ENCODE results near the gene ARHGAP33. TPM values are rescaled to one million over a fixed set of nuclear protein-coding genes. Genes with fewer than 3 reads are reported as not detected.
"Not testable (repeated sequence)": the region's sequence is repeated elsewhere in the genome, so short reads cannot be mapped to it uniquely, and the experiment has no call there.

ARHGAP33 gene
- total and polyA plus RNA-seq, 10 of the 15 experiments (the other 5 are each of a cell fraction or from before 2014, with no cell fraction given) = 0.05 to 22.9 (median 2.3) TPM; not detected in 1

DNA sequence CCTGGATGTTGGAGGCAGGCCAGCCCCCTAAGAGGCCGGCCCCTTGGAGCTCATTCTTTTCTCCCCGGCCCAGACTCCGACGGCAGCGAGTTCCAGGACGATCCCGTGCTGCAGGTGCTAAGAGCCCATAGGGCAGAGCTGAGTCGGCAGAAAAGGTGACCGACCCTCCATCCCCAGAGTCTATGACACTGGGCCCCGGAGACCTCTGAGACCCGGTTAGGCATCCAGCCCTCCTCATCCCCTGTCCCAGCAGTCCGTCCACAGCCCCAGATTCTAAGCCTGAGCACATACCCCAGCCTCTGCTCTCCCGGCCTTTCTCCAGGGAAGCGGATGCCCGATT, 7.3 kb upstream of the ARHGAP33 start:
- in situ Hi-C loops (cut with MboI) = no loop called here

DNA sequence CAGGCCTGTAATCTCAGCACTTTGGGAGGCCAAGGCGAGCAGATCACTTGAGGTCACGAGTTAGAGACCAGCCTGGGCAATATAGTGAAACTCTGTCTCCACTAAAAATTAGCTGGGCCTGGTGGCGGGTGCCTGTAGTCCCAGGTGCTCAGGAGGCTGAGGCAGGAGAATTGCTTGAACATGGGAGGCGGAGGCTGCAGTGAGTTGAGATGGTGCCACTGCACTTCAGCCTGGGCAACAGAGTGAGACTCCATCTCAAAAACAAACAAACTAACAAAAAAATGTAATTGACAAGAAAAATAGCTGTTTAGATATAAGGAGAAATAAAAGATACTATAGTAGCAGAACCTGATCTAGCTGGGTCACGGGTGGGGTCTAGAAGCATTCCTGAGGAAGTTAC, 3.0 kb upstream of the ARHGAP33 start:
- POLR2A ChIA-PET = interaction anchor here (0.6 to 1.9 kb wide), 2 partner anchors 10 to 32 kb away, joined by 3 to 4 read pairs; no protein-coding TSS in a partner anchor

More for the DNA sequence above, 7.3 kb upstream of the ARHGAP33 start:
- ChIA-PET CTCF (no interaction called here), RAD21 (ENCODE audit: unreplicated experiment) (no interaction called here), SMC1A (ENCODE audit: uncharacterized antibody, unreplicated experiment) (no interaction called here), POLR2A (no interaction called here)
- H3K4me2 ChIP-seq (ENCODE audit: control insufficient read depth, insufficient read depth) = no peak overlapping the region
- FAIRE-seq = no peak
- no peak for DNase-seq (ENCODE audit: low read depth, low spot score)
- H3K4me1 ChIP-seq (ENCODE audit: control insufficient read depth, insufficient read depth, low read length) = no peaks in the 10 kb centered on the region
- 91% methylated on average over 15 of the region's 15 CpGs for WGBS (ENCODE audit: insufficient coverage, insufficient replicate concordance, low lambda C conversion rate, missing lambda C conversion rate)
- peaks cover 0 to 6% of the 10 kb centered on the region in 2 experiments; a peak in 2 of 4 replicates for H3K36me3 ChIP-seq (ENCODE audit: control insufficient read depth in 2 of 2, insufficient read depth in 2 of 2, low read length in 1 of 2)
- no TSS peak for BruUV-seq (replicated peaks)
- H3K9me3 ChIP-seq (replicated peaks; ENCODE audit: control insufficient read depth, insufficient read depth, low read length) = no peaks in the 10 kb centered on the region
- TF ChIP-seq RAD51 (IDR thresholded peaks at IDR 0.05) = no peak
- TF ChIP-seq IKZF1 (conservative IDR thresholded peaks at IDR 0.05) = no peak
- intact Hi-C loops (cut with micrococcal nuclease; ENCODE audit: unreplicated experiment) = no loop called here
- no peak overlapping the region for H3K27ac ChIP-seq (ENCODE audit: control insufficient read depth, insufficient read depth)
- no peak overlapping the region for H3K9ac ChIP-seq (ENCODE audit: control insufficient read depth, insufficient read depth, low read length)
- no peaks in the 10 kb centered on the region for H3K27me3 ChIP-seq (replicated peaks in 1 of 2; ENCODE audit: control insufficient read depth in 2 of 2, insufficient read depth in 2 of 2, low read length in 1 of 2)
- no peak overlapping the region for H3K4me3 ChIP-seq
- no peak for ATAC-seq
- no peaks in the 10 kb centered on the region for H4K20me1 ChIP-seq (ENCODE audit: control insufficient read depth, insufficient read depth)
- no peak overlapping the region for H2AFZ ChIP-seq (ENCODE audit: control insufficient read depth, low read depth, low read length)
- no peaks in the 10 kb centered on the region for H3K79me2 ChIP-seq (ENCODE audit: control insufficient read depth, insufficient read depth, low read length)

More for the DNA sequence above, 3.0 kb upstream of the ARHGAP33 start:
- intact Hi-C loops (cut with micrococcal nuclease; ENCODE audit: unreplicated experiment); H4K20me1 ChIP-seq (ENCODE audit: control insufficient read depth, insufficient read depth); H3K79me2 ChIP-seq (ENCODE audit: control insufficient read depth, insufficient read depth, low read length); ATAC-seq; BruUV-seq (replicated peaks); DNase-seq (ENCODE audit: low read depth, low spot score); H3K27me3 ChIP-seq (replicated peaks in 1 of 2; ENCODE audit: control insufficient read depth in 2 of 2, insufficient read depth in 2 of 2, low read length in 1 of 2); H3K36me3 ChIP-seq (ENCODE audit: control insufficient read depth in 2 of 2, insufficient read depth in 2 of 2, low read length in 1 of 2); in situ Hi-C loops (cut with MboI); H3K9me3 ChIP-seq (replicated peaks; ENCODE audit: control insufficient read depth, insufficient read depth, low read length); H3K9ac ChIP-seq (ENCODE audit: control insufficient read depth, insufficient read depth, low read length); H3K4me2 ChIP-seq (ENCODE audit: control insufficient read depth, insufficient read depth); H3K27ac ChIP-seq (ENCODE audit: control insufficient read depth, insufficient read depth); H2AFZ ChIP-seq (ENCODE audit: control insufficient read depth, low read depth, low read length); H3K4me1 ChIP-seq (ENCODE audit: control insufficient read depth, insufficient read depth, low read length); FAIRE-seq; H3K4me3 ChIP-seq: not testable (repeated sequence)
- ChIA-PET RAD21 (ENCODE audit: unreplicated experiment) (interaction anchor here (0.8 kb wide), 1 partner anchor 111 kb away, joined by 4 read pairs; no protein-coding TSS in a partner anchor), SMC1A (ENCODE audit: uncharacterized antibody, unreplicated experiment) (interaction anchor here (0.6 to 1.3 kb wide), 3 partner anchors 58 to 216 kb away, joined by 3 to 4 read pairs (median 3); no protein-coding TSS in a partner anchor), CTCF (interaction anchor here (1.5 kb wide), 1 partner anchor 78 kb away, joined by 7 read pairs; no protein-coding TSS in a partner anchor)
- WGBS (ENCODE audit: insufficient coverage, insufficient replicate concordance, low lambda C conversion rate, missing lambda C conversion rate) = 93% methylated on average over 5 of the region's 5 CpGs
